ENCODE results near the gene ENOSF1.

- TF ChIP-seq CTCF (IDR thresholded peaks at IDR 0.05; ENCODE audit: insufficient read depth, low read length, poor library complexity, severe bottlenecking), result no peak
- TF ChIP-seq EZH2phosphoT487 (conservative IDR thresholded peaks at IDR 0.05; ENCODE audit: low read length), result no peak
Observed at GRCh38 chr18:750456-750855, 38.0 kb upstream of the ENOSF1 start.

All from SU-DHL-6 (cell line).